Measurements from ENCODE around the gene ZNF783. TPM values are rescaled to one million over a fixed set of nuclear protein-coding genes. Genes with fewer than 3 reads are reported as not detected.

Gene ZNF783
- total RNA-seq, 1 donor from 2014 or later = 15.1 TPM

GRCh38 chr7:149306854-149307253, 44.9 kb downstream of the ZNF783 start:
- Histone ChIP-seq H3K27me3 (ENCODE audit: low read depth) (no peaks in the 10 kb centered on the region), H3K4me3 (no peak overlapping the region), H3K27ac (no peak overlapping the region), H3K9me3 (no peaks in the 10 kb centered on the region), H3K4me1 (no peaks in the 10 kb centered on the region), H3K36me3 (no peaks in the 10 kb centered on the region)
- DNase-seq (no peak), ATAC-seq (no peak)
- no peak for TF ChIP-seq CTCF (IDR thresholded peaks at IDR 0.05)
- intact Hi-C loops (cut with DNase I) = no loop called here

- TF ChIP-seq CTCF (IDR thresholded peaks at IDR 0.05) = no peak
- H3K27ac ChIP-seq = no peak overlapping the region
- intact Hi-C loops (cut with DNase I) = no loop called here
- no peaks in the 10 kb centered on the region for H3K4me1 ChIP-seq
- H3K36me3 ChIP-seq = no peaks in the 10 kb centered on the region
- H3K27me3 ChIP-seq (ENCODE audit: low read depth) = no peaks in the 10 kb centered on the region
- no peak for DNase-seq
- ATAC-seq = no peak
- H3K4me3 ChIP-seq = no peak overlapping the region
- H3K9me3 ChIP-seq = no peaks in the 10 kb centered on the region
These were observed 45.9 kb downstream of the ZNF783 start for GRCh38 chr7:149307775-149308501.

- Histone ChIP-seq H3K27me3 (ENCODE audit: low read depth) (no peaks in the 10 kb centered on the region), H3K27ac (no peak overlapping the region), H3K9me3 (no peaks in the 10 kb centered on the region), H3K4me1 (no peaks in the 10 kb centered on the region), H3K4me3 (no peak overlapping the region), H3K36me3 (no peaks in the 10 kb centered on the region)
- DNase-seq = no peak
- intact Hi-C loops (cut with DNase I) = no loop called here
- ATAC-seq = peak; percentile 77 to 82
- TF ChIP-seq CTCF (IDR thresholded peaks at IDR 0.05) = peak; percentile 53
These were observed 48.3 kb downstream of the ZNF783 start for GRCh38 chr7:149310113-149310836.

GRCh38 chr7:149310990-149311573, 49.1 kb downstream of the ZNF783 start:
- intact Hi-C loops (cut with DNase I) = no loop called here
- ATAC-seq = no peak
- TF ChIP-seq CTCF (IDR thresholded peaks at IDR 0.05) = no peak
- Histone ChIP-seq H3K27me3 (ENCODE audit: low read depth) (no peaks in the 10 kb centered on the region), H3K9me3 (no peaks in the 10 kb centered on the region), H3K36me3 (no peaks in the 10 kb centered on the region), H3K4me3 (no peak overlapping the region), H3K27ac (no peak overlapping the region), H3K4me1 (no peaks in the 10 kb centered on the region)
- DNase-seq = no peak

- Histone ChIP-seq H3K36me3 (no peaks in the 10 kb centered on the region), H3K27me3 (ENCODE audit: low read depth) (peaks cover 12% of the 10 kb centered on the region), H3K4me3 (no peak overlapping the region), H3K4me1 (no peaks in the 10 kb centered on the region), H3K27ac (no peak overlapping the region), H3K9me3 (no peaks in the 10 kb centered on the region)
- DNase-seq (no peak), ATAC-seq (no peak)
- TF ChIP-seq CTCF (IDR thresholded peaks at IDR 0.05) = no peak
- intact Hi-C loops (cut with DNase I) = no loop called here
These were observed 52.0 kb downstream of the ZNF783 start for GRCh38 chr7:149313981-149314380.

Data from lower lobe of right lung (tissue), 2 donors.